GM19395 (cell line): Measurements from ENCODE around the gene BLCAP.
"Not testable (repeated sequence)": the region's sequence is repeated elsewhere in the genome, so short reads cannot be mapped to it uniquely, and the experiment has no call there.

Experiments
- ATAC-seq: cut with Tn5 transposase; IDR thresholded peaks from one replicate; pipeline ENCODE4 v1.9.1; 2021; ENCODE audit warnings: mild to moderate bottlenecking, moderate library complexity; ENCODE audit not compliant: unreplicated experiment

BLCAP gene

GRCh38 chr20:37527638-37528445 is at the start of gene BLCAP:
Gene BLCAP (minus strand): TSS chr20:37527876. CDS start chr20:37519174, 8,702 bp downstream.
- peak; percentile 86 for ATAC-seq

- not testable (repeated sequence) for ATAC-seq
These were observed 49.8 kb upstream of the BLCAP start for GRCh38 chr20:37577436-37577835.

GRCh38 chr20:37576911-37577310 is 49.2 kb upstream of the BLCAP start:
- no peak for ATAC-seq

- no peak for ATAC-seq
These were observed 48.2 kb upstream of the BLCAP start for GRCh38 chr20:37575884-37576283.

GRCh38 chr20:37574199-37574890 is 46.7 kb upstream of the BLCAP start:
- no peak for ATAC-seq

- no peak for ATAC-seq
These were observed 46.0 kb upstream of the BLCAP start for GRCh38 chr20:37573626-37574198.

- ATAC-seq = no peak
These were observed 43.4 kb upstream of the BLCAP start for GRCh38 chr20:37571033-37571432.

GRCh38 chr20:37570419-37570818 is 42.7 kb upstream of the BLCAP start:
- ATAC-seq = no peak

GRCh38 chr20:37567671-37568588 is 40.3 kb upstream of the BLCAP start:
- no peak for ATAC-seq

- ATAC-seq = no peak
These were observed 39.6 kb upstream of the BLCAP start for GRCh38 chr20:37567331-37567665.

- no peak for ATAC-seq
These were observed 39.1 kb upstream of the BLCAP start for GRCh38 chr20:37566590-37567330.

- ATAC-seq = no peak
These were observed 37.6 kb upstream of the BLCAP start for GRCh38 chr20:37565134-37565811.

GRCh38 chr20:37564388-37565133 is 36.9 kb upstream of the BLCAP start:
- ATAC-seq = no peak

GRCh38 chr20:37564016-37564387 is 36.3 kb upstream of the BLCAP start:
- ATAC-seq = no peak

GRCh38 chr20:37562695-37563480 is 35.2 kb upstream of the BLCAP start:
- no peak for ATAC-seq

- no peak for ATAC-seq
These were observed 33.0 kb upstream of the BLCAP start for GRCh38 chr20:37560629-37561028.

GRCh38 chr20:37559312-37560027 is 31.8 kb upstream of the BLCAP start:
- ATAC-seq = no peak

- ATAC-seq = no peak
These were observed 31.1 kb upstream of the BLCAP start for GRCh38 chr20:37558779-37559178.
